ENCODE measurements around the gene TAF4. TPM values are rescaled to one million over a fixed set of nuclear protein-coding genes. Genes with fewer than 3 reads are reported as not detected.

The TAF4 gene
- total RNA-seq, 2 donors from 2014 or later, result 13.4 to 14.5 TPM

DNA sequence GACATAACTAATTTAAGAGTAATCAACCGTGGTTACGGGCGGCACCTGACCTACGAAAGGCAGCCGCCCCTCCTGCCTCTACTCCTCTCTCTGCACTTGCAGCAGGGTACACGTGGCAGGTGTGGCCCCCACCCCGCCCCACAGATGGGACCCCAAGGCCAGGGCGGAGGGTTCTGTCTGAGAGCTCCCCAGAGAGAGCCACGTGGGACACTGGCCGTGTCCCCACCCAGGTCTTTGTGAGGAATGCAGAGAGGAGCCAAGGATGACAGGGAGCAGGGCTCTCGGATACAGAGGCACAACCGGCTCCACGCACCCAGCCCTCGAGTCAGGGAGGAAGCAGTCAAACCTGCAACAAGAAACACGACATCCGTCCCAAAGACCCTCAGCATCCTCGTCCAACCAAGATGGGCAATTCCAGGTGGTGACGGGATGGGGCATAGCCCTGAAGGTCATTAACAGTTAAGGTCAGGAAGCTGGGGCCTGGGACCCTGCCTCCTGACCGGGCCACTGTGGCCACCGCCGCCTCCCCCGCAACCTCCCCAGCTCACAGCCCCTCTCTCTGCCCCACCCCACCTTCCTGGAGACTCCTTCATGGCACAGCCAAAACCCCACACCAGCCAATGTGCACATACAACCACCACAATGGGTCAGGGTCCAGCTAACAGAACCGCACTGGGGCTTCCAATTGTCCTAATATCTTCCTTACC is 47.1 kb downstream of the TAF4 start:
- Mint-ChIP-seq H3K27me3 (no peaks in the 10 kb centered on the region), H3K4me3 (no peak overlapping the region), H3K9me3 (no peaks in the 10 kb centered on the region), H3K36me3 (ENCODE audit: low read depth) (no peaks in the 10 kb centered on the region), H3K4me1 (peaks cover 17% of the 10 kb centered on the region), H3K27ac (no peak overlapping the region)
- ATAC-seq (replicated peaks), result no peak

DNA sequence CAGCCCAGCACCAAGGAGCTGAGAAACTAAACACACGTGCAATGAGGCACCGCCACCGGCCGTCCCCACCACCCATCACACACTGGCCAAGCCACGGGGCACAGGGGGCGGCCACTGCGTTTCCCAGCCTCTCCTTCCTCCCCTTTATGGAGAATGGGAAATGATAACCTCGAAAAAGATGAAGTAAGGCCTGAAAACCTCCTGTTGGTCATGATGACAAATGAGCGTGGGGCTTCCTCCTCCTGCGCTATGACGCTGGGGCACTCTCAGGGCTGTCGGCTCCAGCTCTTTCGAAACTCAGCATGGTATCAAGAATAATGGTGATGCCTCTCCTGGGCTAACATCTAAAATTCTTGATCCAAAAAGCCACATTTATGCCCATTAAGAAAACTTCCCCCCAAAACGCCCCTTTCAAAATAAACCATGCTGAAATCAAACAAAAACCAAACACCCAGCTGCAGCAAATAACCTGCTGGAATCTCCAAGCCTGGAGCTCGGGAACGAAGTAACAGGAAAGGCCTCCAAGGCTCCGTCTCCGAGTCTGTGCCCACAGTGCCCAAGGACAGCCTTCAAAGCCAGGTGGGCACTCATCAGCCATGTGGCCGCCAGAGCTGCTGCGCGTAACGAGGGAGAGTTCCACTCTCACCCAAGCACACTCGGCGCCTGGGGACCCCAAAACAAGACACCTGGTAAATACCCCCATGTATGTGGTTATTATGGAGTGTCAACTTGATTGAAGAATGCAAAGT is 50.0 kb downstream of the TAF4 start:
- Mint-ChIP-seq H3K9me3 (no peaks in the 10 kb centered on the region), H3K27me3 (no peaks in the 10 kb centered on the region), H3K36me3 (ENCODE audit: low read depth) (peaks cover 14% of the 10 kb centered on the region), H3K4me3 (no peak overlapping the region), H3K4me1 (peaks cover 6% of the 10 kb centered on the region), H3K27ac (peak overlapping the region; percentile 62)
- ATAC-seq (replicated peaks), result no peak

DNA sequence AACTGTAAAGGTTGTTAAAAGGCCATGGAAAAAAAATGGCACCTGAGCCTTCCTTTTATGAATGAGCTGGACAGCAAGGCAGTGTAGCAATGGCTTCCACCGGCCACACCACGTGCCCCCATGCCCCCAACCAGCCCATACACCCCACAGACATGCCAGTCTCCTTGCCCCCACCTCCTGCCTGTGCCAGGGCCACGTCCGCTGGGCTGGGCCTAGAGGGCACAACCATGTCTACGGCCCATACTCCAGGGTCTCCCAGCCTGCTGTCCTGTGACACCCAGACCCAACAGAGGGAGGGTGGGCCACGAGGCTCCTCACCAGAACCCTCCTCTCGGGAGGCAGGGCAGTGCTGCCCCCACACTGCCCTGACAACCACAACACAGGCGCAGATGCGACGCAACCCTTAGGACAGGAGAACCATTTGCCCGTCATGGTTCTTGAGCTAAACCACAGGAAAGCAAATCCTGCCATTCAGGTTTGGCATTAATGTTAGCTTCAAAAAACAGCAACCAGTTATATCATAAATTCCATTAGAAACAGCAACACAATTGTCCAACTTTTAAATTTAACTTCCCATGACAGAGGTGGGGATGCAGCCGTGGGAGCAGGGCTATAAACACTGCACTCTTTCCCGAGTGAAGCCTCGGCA is 50.7 kb downstream of the TAF4 start:
- H3K4me1 Mint-ChIP-seq, result no peaks in the 10 kb centered on the region
- ATAC-seq (replicated peaks), result no peak
- peak overlapping the region; percentile 62 for H3K27ac Mint-ChIP-seq
- no peaks in the 10 kb centered on the region for H3K9me3 Mint-ChIP-seq
- H3K27me3 Mint-ChIP-seq, result no peaks in the 10 kb centered on the region
- H3K36me3 Mint-ChIP-seq (ENCODE audit: low read depth), result peaks cover 14% of the 10 kb centered on the region
- H3K4me3 Mint-ChIP-seq, result no peak overlapping the region

DNA sequence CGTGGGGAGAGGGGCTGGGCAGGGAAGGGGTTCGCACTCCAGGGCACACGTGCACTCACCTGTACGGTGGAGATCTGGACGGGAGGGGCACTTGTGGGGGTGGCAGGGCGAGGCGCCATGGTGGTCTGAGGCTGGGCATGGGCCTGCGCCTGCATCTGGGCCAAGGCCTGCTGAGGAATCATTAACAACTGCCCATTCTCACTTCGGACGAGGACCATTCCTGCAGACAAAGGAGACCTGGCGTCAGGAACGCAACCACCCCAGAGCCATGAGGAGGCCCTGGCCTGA is 51.2 kb downstream of the TAF4 start:
- ATAC-seq (replicated peaks), result no peak
- no peaks in the 10 kb centered on the region for H3K9me3 Mint-ChIP-seq
- H3K4me3 Mint-ChIP-seq, result no peak overlapping the region
- no peaks in the 10 kb centered on the region for H3K4me1 Mint-ChIP-seq
- H3K27me3 Mint-ChIP-seq, result no peaks in the 10 kb centered on the region
- H3K27ac Mint-ChIP-seq, result no peak overlapping the region
- H3K36me3 Mint-ChIP-seq (ENCODE audit: low read depth), result peaks cover 16% of the 10 kb centered on the region

DNA sequence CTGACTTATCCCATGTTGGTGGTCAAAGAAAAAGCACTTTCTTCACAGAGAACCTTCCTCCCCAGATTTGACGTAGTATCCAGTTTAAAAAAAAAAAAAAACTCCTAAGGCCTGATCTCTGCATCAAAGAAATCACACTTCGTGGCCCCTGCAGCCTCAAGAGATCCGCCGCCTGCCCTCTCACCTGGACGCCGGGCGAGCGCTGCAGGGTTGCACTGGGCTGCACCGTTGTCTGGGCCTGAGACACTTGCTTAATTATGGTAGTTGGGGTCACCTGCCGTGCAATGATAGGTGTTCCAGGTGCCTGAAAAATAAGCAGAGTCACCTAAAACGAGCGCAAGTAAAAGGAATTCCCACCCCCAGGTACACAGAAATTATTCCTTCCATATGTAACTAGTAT is 53.0 kb downstream of the TAF4 start:
- Mint-ChIP-seq H3K27ac (no peak overlapping the region), H3K36me3 (ENCODE audit: low read depth) (peaks cover 33% of the 10 kb centered on the region), H3K9me3 (no peaks in the 10 kb centered on the region), H3K4me3 (no peak overlapping the region), H3K4me1 (no peaks in the 10 kb centered on the region), H3K27me3 (no peaks in the 10 kb centered on the region)
- no peak for ATAC-seq (replicated peaks)

DNA sequence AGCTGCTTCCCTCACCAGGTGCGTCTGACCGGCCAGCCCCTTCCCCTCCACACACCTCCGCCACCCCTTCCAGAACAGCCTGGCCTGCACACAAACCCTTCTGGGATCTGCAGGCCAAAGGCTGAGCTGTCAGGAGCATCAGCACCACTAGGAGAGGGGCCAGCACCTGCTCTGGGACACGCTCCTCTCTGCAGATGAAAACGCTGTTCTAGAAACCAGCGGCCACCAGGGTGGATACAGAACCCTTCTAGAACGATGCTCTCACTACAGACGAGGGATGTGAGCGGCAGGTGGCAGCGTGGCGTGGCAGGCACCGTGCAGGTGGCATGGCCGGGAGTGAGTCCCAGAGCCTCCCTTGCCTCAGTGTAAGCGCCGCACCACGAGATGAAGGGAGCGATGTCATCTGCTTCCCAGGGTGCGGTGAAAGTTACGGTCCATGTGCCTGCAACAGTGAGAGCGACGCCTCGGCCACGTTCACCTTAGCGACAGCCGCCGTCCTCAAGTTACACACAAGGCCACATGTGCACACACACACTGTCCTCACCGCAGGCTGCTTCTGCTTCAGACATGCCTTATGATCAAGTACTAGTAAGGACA is 53.6 kb downstream of the TAF4 start:
- no peak for ATAC-seq (replicated peaks)
- Mint-ChIP-seq H3K27me3 (no peaks in the 10 kb centered on the region), H3K36me3 (ENCODE audit: low read depth) (peaks cover 39% of the 10 kb centered on the region), H3K4me3 (no peak overlapping the region), H3K27ac (no peak overlapping the region), H3K4me1 (no peaks in the 10 kb centered on the region), H3K9me3 (no peaks in the 10 kb centered on the region)

DNA sequence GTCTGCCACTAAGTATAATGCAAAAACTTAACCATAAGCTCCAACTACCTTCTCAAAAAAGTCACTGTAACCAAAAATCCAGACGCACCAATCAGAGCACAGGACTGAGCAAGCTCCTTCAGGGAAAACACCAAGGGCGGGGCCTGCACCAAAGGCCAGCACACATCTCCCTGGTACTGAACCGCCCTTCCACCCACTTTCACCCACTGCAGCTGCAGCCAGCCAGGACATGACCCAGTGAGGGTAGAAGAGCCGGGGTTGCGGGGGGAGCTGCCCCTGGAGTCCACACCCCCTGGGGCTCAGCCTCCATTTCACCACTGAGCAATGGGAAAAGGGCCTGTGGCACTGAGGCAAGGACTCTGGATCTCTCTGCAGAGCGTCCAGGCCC is 54.3 kb downstream of the TAF4 start:
- Mint-ChIP-seq H3K36me3 (ENCODE audit: low read depth) (peaks cover 41% of the 10 kb centered on the region), H3K9me3 (no peaks in the 10 kb centered on the region), H3K4me1 (no peaks in the 10 kb centered on the region), H3K27ac (no peak overlapping the region), H3K4me3 (no peak overlapping the region), H3K27me3 (no peaks in the 10 kb centered on the region)
- ATAC-seq (replicated peaks), result no peak

DNA sequence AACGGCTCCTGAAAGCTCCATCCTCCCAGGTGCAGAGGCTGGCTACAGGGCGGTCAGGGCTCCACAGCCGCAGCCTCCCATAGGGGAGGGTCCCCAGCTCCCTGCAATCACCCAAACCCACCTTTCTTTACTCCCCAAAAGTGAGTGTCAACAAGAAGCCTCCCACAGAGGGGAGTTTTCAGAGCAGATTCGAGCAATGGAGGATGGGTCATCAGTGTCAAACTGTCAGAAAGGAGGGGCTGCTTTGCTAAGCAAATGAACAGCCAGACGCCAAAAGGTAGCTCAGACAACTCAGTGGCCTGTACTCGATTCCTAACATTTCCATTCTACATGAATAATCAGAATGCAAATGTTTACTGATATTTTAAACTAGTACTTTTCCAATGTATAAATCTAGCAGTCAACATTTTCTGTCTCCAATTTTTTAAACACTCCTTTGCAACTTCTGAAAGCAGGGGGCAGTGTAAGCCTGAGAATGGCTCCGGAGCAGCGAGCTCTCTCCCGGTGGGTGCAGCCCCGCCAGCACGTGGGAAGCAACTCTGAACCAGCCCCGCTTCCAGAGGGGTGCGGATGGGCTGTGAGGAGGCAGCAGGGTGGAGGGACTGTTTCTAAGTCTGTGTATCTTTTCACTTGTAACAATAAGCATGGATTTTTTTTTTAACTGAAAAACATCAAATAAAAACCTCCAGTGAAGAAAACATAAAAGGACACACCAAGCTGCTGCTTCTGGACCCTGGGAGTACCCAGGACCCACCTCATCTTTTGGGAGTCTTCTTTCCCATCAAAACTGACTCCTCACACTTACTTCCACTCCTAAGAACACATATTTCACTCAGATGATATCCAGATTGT is 54.9 kb downstream of the TAF4 start:
- Mint-ChIP-seq H3K36me3 (ENCODE audit: low read depth) (peaks cover 47% of the 10 kb centered on the region), H3K9me3 (no peaks in the 10 kb centered on the region), H3K27me3 (no peaks in the 10 kb centered on the region), H3K4me3 (no peak overlapping the region), H3K4me1 (no peaks in the 10 kb centered on the region), H3K27ac (no peak overlapping the region)
- peak; percentile 57 for ATAC-seq (replicated peaks)

DNA sequence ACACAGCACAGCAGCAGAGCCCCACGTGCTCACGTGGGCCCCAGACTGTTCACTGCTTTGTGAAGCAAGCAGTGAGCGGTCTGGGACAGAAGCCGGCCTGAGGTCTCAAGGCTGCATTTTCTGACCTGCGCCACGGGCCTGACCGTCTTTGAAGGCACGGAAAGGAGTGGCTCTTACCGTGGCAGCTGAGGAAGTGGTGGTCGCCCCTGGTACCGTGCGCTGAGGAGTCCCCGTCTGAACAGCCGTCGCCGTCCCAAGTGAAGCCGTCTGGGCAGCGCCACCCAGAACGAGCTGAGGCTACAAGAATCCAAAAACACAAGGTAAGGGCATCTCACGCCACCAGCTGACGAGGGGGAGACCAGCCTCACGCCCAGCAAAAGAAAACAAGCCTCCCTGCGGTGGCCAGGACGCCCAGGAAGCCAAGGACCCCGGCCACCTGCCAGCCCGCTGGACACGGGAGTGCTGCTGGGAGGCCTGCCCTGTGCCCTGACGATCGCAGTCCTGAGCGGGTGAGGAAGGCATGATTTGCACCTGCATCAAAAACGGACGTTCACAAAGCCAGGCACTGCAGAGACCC is 55.7 kb downstream of the TAF4 start:
- no peaks in the 10 kb centered on the region for H3K9me3 Mint-ChIP-seq
- no peak overlapping the region for H3K27ac Mint-ChIP-seq
- H3K4me1 Mint-ChIP-seq, result no peaks in the 10 kb centered on the region
- no peak for ATAC-seq (replicated peaks)
- peaks cover 52% of the 10 kb centered on the region for H3K36me3 Mint-ChIP-seq (ENCODE audit: low read depth)
- no peaks in the 10 kb centered on the region for H3K27me3 Mint-ChIP-seq
- no peak overlapping the region for H3K4me3 Mint-ChIP-seq

DNA sequence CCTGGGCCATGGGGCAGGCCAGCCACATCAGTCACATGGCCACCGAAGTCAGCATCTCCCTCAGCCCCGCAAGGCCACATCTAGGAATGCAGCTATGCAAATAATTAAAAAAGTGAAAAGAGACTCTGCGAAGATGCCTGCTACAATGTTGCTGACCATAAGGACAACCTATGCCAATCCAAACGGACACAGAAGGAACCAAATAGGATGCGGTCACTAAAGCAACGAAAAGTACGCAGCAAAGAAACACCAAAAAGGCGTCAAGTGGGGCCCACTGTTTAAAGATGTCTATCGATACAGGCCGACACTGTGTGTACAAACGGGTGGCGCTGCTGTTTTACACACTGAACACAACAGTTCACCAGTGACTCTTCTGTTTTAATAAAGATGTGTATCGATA is 56.4 kb downstream of the TAF4 start:
- Mint-ChIP-seq H3K4me3 (no peak overlapping the region), H3K4me1 (no peaks in the 10 kb centered on the region), H3K27me3 (no peaks in the 10 kb centered on the region), H3K27ac (no peak overlapping the region), H3K9me3 (no peaks in the 10 kb centered on the region), H3K36me3 (ENCODE audit: low read depth) (peaks cover 58% of the 10 kb centered on the region)
- ATAC-seq (replicated peaks), result no peak

DNA sequence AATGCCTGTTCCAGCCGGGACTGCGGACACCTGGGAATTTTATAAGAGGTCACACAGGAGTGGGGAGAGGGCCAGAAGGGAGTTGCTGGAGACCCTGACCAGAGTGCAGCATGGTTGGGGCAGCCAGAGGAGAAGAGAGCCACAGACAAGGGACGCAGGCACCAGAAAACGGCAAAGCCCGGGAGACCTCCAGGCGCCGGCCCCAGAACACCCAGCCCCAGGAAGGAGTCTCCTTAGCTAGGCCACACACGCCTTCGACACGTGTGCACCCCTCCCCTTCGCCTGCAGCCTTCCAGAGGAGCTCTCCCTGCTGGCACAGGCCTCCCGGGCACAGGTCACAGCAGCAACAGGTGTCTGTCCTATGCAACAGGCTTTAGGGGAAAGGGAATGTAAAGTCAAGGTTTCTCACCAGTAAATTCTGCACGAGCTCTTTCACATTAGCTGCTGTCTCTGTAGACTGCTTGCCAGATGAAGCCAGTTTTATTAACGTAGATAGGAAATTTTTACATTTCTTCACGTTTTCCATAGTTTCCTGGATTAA is 57.0 kb downstream of the TAF4 start:
- Mint-ChIP-seq H3K4me3 (no peak overlapping the region), H3K36me3 (ENCODE audit: low read depth) (peaks cover 64% of the 10 kb centered on the region), H3K27ac (no peak overlapping the region), H3K4me1 (no peaks in the 10 kb centered on the region), H3K9me3 (no peaks in the 10 kb centered on the region), H3K27me3 (no peaks in the 10 kb centered on the region)
- no peak for ATAC-seq (replicated peaks)

DNA sequence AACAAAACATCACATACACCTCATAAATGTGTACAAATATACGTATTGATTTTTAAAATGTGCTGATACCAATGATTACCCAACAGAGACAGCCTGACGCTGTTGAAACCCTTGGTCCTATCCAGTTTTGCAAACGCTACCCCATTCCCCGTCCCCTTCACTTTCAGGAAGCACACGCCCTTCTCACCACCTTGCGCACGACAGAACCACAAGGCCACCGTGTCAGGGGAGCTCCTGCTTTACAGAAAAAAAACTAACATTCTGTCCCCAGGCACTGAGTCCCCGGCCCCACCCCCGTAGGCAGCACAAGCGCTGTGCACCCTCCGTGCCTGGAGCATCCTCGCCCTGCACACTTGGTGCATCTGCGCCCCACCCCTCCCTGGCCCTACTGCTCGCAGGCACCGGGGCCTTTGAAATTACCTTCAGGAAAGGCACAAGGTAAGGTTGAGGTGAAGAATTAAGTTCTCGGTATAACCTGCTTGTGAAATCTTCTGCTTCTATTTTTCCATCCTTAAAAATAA is 58.5 kb downstream of the TAF4 start:
- ATAC-seq (replicated peaks), result no peak
- no peak overlapping the region for H3K27ac Mint-ChIP-seq
- no peaks in the 10 kb centered on the region for H3K9me3 Mint-ChIP-seq
- no peaks in the 10 kb centered on the region for H3K4me1 Mint-ChIP-seq
- H3K36me3 Mint-ChIP-seq (ENCODE audit: low read depth), result peaks cover 71% of the 10 kb centered on the region
- no peaks in the 10 kb centered on the region for H3K27me3 Mint-ChIP-seq
- no peak overlapping the region for H3K4me3 Mint-ChIP-seq

DNA sequence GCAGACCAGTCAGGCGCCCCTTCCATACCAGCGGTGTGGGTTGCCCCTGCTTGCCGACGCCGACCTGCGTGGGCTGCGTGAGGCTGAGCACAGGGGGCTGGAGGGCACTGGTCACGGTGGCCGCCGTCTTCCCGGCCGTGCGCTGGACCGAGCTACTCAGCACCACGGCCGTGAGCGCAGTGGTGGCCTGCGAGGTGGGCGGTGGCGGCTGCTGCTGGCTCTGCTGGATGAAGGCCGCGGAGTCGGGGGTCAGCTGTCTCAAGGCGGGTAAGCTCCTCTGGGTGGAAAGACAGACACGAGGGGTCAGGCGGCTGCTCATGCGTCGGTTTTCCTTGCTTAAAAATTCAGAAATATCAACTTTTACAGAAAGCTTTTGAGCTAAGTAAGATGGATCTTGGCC is 59.2 kb downstream of the TAF4 start:
- Mint-ChIP-seq H3K36me3 (ENCODE audit: low read depth) (peaks cover 77% of the 10 kb centered on the region), H3K4me1 (no peaks in the 10 kb centered on the region), H3K9me3 (no peaks in the 10 kb centered on the region), H3K27me3 (no peaks in the 10 kb centered on the region), H3K27ac (no peak overlapping the region), H3K4me3 (no peak overlapping the region)
- ATAC-seq (replicated peaks), result no peak

DNA sequence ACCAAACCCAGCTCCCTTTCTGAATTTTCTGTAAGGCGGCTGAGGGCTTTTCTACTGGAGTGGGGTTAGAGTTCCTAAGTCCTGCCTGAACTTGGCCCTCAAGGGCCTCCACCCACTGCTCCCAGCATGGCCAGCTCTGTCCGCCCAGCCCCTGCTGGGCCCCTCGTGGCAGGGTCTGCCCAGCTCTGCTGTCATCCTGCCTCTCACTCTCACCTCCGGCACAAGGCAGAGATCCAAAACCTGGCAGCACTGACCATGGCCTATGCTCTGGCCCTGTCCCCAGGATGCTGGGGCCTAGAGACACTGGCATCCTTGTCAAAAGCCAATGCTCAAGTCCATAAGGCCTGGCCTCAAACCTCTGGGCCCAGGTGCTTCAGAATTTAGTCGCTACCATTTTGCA is 61.1 kb downstream of the TAF4 start:
- Mint-ChIP-seq H3K4me3 (no peak overlapping the region), H3K9me3 (no peaks in the 10 kb centered on the region), H3K27ac (no peak overlapping the region), H3K4me1 (no peaks in the 10 kb centered on the region), H3K27me3 (no peaks in the 10 kb centered on the region), H3K36me3 (ENCODE audit: low read depth) (peaks cover 88% of the 10 kb centered on the region)
- no peak for ATAC-seq (replicated peaks)
